GM21367 (cell line): ENCODE data around the gene MIPEP.

Experiments used
- ATAC-seq: cut with Tn5 transposase; IDR thresholded peaks from one replicate; pipeline ENCODE4 v1.9.1; 2021; ENCODE audit not compliant: unreplicated experiment

Gene MIPEP

DNA sequence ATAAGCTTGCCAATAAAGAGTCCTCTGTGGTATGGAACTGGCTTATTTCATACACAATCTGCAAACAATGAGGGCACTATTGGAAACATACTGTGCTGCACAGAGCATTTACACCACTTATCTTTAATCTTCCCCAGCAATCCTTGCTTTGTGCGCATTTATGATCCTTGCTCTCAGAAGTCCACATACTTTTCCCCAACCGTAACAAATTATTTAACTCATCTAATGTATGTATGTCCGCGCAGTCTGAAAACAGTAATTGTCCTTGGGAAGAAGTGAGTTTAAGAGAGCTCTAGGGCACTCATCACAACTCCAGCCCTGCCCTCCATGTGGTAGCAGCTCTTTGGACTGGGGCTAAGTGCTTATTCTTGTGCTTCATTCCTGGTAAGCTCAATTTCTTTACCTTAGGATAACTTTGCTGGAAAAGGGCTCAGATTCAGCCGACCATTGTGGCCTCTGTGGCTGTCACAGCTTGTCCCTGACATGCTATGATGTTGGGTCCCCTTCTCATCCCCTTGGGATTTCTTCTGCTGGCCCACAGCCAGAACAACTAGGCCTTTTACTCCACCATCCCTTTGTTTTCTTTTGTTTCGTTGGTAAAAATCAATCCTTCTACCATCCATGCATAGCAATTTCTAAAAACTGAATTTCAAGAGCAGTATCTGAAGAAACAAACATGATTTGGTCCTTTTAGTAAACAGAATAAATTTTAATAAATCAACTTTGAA is 166.3 kb downstream of the MIPEP start:
- no peak for ATAC-seq

- ATAC-seq, result no peak
These were observed 170.2 kb downstream of the MIPEP start for GRCh38 chr13:23718996-23719395.

DNA sequence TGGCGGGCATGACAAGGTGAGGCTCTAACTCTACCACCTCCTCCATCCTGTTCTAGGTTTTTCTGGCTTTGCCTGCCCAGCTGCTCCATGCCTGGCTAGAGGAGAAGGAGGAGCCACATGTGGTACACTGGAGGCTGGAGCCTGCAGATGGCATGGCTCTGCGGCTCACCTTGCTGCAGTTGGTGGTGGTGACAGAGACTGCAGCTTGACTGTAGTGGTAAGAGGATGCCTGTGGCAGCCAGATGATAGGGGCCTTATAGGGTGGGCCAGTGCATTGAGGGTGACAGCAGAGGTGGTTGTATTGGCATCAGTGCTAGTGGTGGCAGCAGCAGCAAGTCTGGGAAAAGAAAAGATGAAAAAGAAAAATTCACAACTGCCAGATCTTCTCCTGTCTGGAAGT is 172.8 kb downstream of the MIPEP start:
- no peak for ATAC-seq

DNA sequence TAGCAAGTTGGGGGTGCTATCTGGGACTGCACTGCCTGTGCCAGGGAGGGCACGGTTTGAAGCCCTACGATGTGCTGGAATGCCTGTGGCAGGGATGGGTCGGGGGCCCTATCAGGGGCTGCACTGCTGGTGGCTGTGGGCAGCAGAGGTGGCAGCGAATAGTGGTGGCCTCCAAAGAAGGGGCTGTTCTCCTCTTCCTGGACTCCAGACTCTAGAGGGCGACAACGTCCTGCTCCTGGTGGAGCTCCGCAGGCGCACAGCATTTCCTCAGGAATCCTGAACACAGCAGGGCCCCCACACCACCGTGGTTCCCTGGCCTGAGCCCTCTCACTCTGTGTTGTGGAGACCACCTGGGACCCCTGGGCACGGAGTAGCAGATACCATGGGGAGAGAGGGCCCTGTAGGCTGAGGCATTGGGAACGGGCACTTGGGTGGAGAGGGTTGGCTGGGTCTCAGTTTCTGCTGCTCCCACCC is 173.4 kb downstream of the MIPEP start:
- ATAC-seq, result no peak

DNA sequence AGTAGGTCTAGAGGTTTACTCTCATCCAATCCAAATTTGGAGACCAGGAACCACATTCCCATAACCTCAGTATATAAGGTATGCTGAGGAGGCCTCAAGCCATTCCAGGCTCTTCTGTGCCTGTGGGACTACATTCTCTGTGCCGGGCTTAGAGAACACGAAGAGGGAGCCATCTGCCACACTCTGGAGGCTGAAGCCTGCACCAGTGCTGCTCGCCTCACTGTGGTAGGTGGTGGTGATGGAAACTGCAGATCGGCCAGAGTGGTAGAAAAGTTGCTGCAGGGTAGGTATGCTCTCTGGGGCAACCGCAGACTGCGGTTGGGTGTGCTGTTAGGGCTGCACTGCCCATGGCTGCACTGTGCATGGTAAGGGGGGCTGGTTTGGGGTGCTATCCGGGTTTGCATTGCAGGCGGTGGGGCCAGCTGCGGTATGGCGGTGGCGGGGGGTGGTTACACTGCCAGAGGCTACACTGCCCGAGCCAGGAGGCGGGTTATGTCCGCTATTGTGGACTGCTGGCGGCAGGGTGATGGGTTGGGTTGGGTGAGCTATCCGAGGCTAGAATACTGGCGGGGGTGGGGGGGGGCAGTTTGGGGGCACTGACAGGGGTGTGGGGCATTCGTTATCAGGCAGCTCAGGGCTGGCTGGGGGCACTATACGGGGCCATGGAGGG is 174.0 kb downstream of the MIPEP start:
- ATAC-seq, result no peak

DNA sequence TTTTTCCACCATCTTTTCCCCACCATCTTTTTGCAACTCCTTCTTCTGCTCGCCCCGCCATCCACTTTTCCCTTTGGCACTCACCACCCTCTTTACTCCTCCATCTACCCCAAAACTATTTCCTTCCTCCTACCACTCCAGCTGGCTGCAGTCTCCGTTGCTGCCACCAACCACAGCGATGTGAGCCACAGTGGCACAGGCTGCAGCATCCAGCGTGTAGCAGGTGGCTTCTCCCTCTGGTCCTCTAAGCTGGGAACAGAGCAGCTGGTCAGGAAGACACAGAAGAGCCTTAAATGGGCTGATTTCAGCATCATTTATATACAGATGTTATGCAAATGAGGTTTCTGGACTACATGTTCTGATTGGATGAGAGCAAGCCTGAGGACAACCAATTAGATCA is 174.5 kb downstream of the MIPEP start:
- ATAC-seq, result no peak

GRCh38 chr13:23711355-23711754 is 177.8 kb downstream of the MIPEP start:
- ATAC-seq, result no peak

DNA sequence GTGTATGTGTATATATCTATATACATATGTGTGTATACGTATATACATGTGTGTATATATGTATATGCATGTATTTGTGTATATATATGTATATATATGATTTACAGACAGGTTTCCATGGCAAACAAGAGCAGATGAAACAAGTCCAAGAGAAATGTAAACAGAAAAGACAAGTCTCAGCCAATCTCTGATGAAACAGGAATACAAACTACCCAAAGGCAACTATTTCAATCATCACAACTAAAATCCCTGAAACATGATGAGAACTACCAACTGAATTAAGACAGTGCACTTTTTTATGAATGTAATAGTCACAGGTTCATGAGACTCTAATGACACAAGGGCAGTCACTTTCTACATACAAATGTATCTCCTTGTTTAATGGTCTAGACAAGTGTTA is 178.8 kb downstream of the MIPEP start:
- ATAC-seq, result no peak

DNA sequence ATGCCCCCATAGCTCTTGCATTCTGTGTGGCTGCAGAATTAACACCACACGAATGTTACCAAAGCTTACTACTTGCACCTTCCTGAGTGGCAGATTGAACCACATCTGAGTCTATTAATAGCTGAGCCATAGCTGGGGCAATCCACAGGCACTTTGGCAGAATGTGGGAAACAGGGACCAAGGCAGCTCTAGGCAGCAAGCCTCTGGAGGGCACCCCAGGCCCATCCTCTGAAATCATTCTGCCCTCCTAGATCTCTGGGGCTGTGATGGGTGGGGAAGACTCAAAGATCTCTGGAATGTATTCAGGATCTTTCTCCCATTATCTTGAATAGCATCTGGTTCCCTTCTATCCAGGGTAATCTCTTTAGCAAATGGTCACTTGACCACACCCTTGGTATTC is 179.7 kb downstream of the MIPEP start:
- no peak for ATAC-seq

GRCh38 chr13:23707674-23708073 is 181.5 kb downstream of the MIPEP start:
- no peak for ATAC-seq

- no peak for ATAC-seq
These were observed 183.6 kb downstream of the MIPEP start for GRCh38 chr13:23705583-23705982.

DNA sequence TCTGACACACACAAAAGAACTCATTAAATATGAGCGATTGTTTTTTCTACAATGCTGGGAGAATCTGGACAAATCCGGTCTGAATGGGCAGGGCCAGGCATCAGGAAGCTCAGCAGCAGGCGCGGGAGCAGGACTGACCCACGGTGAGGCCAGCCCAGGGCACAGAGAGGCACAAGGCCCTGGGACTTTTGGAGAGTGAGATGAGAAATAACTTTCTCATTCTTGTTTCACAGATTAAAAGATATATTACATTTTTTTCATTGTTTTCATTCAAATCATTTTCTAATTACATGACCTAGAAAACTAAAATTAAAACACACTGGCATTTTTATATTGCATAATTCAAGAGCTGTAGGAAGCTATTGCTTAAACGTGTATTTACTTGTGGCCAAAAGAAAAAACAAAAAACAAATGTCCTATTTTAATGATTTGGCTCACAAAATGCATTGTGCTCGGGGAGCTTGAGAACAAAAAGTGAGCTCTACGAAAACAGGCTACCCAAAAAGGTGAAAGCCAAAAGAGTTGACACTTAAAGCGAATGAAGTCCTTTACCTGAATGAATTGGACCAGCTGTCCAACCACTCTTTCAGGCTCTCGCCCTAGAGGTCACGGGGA is 185.8 kb downstream of the MIPEP start:
- no peak for ATAC-seq

DNA sequence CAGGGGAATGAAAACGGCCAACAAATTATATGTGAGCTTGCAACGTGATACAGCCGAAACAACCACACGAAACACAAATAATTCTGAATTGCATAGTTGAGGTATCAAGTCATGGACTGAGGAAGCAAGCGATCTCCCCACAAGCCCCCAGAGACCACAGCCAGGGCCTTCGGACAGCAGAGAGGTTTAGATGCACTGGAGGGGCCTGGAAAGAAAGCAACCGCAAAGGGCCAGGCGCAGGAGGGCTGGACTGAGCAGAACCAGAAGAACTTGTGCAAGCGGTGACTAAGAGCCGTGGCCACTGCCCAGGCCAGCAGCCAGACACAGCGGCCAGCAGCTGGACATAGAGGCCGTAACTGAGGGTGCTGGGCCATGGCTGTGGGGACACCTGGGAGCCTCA is 187.6 kb downstream of the MIPEP start:
- no peak for ATAC-seq

- ATAC-seq, result no peak
These were observed 188.0 kb downstream of the MIPEP start for GRCh38 chr13:23701186-23701585.

DNA sequence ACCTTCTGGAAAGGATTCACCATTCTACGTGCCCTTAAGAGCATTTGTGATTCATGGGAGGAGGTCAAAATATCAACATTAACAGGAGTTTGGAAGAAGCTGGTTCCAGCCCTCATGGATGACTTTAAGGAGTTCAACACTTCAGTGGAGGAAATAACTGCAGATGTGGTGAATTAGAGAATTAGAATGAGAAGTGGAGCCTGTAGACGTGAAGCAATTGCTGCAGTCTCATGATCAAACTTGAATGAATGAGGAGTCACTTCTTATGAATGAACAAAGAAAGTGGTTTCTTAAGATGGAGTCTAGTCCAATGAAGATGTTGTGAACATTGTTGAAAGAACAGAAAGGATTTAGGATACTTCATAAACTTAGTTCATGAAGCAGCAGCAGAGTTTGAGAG is 189.9 kb downstream of the MIPEP start:
- no peak for ATAC-seq

DNA sequence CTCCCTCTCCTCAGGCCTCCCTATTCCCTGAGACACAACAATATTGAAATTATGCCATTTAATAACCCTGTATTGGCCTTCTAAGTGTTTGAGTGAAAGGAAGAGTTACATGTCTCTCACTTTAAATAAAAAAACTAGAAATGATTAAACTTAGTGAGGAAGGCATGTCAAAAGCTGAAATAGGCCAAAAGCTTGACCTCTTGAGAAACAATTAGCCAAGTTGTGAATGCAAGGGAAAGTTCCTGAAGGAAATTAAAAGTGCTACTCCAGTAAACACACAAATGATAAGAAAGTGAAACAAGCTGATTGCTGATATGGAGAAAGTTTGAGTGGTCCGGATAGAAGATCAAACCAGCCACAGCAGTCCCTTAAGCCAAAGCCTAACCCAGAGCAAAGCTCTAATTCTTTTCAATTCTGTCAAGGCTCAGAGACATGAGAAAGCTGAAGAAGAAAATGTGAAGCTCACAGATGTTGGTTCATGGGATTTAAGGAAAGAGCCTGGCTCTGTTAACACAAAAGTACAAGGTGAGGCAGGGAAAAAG is 191.4 kb downstream of the MIPEP start:
- ATAC-seq, result no peak

DNA sequence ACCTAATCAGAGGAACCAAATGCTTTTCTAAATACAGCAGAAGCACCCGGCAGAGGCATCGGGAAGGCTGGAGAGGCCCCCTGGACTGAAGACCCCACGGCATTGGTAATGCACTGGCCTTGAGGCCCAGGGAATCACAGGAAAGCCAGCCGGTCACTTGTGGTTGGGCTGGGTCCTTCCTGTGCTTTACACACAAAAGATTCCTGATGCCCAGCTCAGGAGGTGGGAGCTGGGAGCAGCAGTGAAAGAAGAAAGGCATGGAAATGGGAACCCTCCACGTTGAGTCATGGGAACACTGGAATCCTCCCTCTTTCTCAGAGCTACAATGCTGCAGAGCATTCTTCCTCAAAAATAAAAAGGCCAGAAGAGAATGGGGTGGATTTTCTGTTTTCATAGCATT is 192.6 kb downstream of the MIPEP start:
- no peak for ATAC-seq

GRCh38 chr13:23695711-23696464 is 193.3 kb downstream of the MIPEP start:
- peak; percentile 77 for ATAC-seq

DNA sequence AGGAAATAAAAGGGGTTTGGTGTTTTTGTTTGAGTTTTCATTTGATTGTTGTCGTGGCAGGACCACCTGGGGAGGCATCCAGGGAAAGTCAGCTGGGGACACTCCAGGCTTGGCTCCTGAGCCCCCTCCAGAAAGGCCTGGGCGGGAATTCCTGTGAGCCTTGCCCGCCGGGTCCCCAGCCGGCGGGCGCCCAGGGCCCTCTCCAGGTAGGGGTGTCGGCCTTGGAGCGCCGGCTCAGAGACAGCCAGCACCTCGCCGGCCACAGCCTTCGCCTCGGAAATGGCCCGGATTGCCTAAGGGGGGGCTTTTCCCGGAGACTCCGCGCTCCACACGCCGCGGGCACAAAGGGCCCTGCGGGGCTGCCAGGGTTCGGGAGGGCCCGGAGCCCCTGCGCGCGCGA is 194.0 kb downstream of the MIPEP start:
- ATAC-seq, result no peak

DNA sequence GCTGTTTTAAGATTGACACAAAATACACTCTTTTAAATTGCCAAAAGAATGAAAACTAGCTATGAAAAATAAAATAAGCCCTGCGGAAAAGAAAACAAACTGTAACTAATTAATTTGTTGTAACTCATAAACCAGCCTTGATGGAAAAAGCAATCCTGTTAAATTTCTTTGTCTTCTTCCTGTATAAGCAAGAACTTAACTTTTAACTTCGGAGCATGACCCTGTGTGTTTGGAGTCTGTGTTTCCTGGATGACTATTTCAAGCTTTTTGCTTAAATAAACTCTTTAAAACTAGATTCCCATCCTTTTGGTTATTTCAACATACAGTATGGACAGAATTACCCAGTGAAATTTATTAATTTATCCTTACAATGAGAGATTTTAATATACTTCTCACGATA is 196.4 kb downstream of the MIPEP start:
- ATAC-seq, result no peak

GRCh38 chr13:23690668-23691067 is 198.5 kb downstream of the MIPEP start:
- ATAC-seq, result no peak
